Measurements from ENCODE around the gene ATP1B2. TPM values are rescaled to one million over a fixed set of nuclear protein-coding genes. Genes with fewer than 3 reads are reported as not detected.

Gene ATP1B2
- total RNA-seq, 2 experiments from 2014 or later: 0.12 to 0.26 TPM

DNA sequence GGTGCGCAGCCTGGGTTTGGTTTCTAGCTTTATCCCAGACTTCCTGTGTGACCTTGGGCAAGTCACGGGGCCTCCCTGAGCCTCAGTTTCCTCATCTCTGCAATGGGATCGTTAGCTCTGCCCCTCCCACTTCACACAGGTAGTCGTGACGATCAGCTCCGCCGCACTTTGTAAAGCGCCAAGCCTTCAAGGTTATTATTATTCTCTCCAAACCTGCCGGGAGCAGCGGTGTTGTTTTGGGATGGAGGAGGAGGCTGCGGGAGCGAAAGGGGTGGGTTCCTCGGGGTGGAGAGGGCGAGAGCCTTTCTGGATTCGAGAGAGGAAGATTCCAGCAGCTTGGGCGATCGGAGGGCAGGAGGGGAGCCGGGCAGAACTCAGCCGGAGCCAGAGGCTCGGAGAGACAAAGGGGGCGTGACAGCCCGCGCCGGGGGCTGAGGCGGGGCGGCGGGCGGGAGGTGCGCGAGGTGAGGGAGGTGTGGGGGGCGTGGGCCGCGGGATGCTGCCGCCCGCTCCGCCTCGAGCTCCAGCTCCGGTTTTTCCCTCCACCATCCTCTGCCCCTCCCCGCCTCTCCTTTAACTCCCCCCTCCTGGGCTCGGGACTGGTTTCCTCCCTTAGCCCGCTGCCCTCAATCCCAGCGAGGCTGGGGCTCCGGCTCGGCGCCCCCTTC, 54.0 kb downstream of the ATP1B2 start, which contains the start of gene EFNB3:
Gene EFNB3 (plus strand): TSS at position 602 of the 668 bp plus-strand sequence. CDS start 397 bp downstream, outside the sequence.
- POLR2A ChIA-PET: no interaction called here
- H3K27me3 Mint-ChIP-seq: peaks cover 47% of the 10 kb centered on the region
- H3K36me3 Mint-ChIP-seq: peaks cover 27% of the 10 kb centered on the region
- H3K27ac Mint-ChIP-seq: no peak within 1 kb of the TSS
- H3K4me3 Mint-ChIP-seq: peak within 1 kb of the TSS; percentile 31
- H3K9me3 Mint-ChIP-seq: no peaks in the 10 kb centered on the region
- intact Hi-C loops (cut with micrococcal nuclease): no loop called here
- CTCF ChIA-PET: interaction anchor here (0.5 to 1.5 kb wide), 2 partner anchors 16 to 352 kb away, joined by 3 to 5 read pairs; partner anchors contain the start of gene WRAP53
- peaks cover 15% of the 10 kb centered on the region for H3K4me1 Mint-ChIP-seq (ENCODE audit: low read depth)
- no peak for DNase-seq

GRCh38 chr17:7705269-7706255, 54.8 kb downstream of the ATP1B2 start:
- Mint-ChIP-seq H3K4me1 (ENCODE audit: low read depth) (peaks cover 20% of the 10 kb centered on the region), H3K27ac (no peak overlapping the region), H3K4me3 (peak overlapping the region; percentile 10), H3K27me3 (peaks cover 53% of the 10 kb centered on the region), H3K9me3 (no peaks in the 10 kb centered on the region), H3K36me3 (peaks cover 25% of the 10 kb centered on the region)
- ChIA-PET CTCF (no interaction called here), POLR2A (no interaction called here)
- DNase-seq: no peak
- intact Hi-C loops (cut with micrococcal nuclease): no loop called here

- H3K9me3 Mint-ChIP-seq: no peaks in the 10 kb centered on the region
- H3K4me3 Mint-ChIP-seq: no peak overlapping the region
- no peak for DNase-seq
- intact Hi-C loops (cut with micrococcal nuclease): no loop called here
- peaks cover 15% of the 10 kb centered on the region for H3K36me3 Mint-ChIP-seq
- peaks cover 23% of the 10 kb centered on the region for H3K4me1 Mint-ChIP-seq (ENCODE audit: low read depth)
- peaks cover 62% of the 10 kb centered on the region for H3K27me3 Mint-ChIP-seq
- POLR2A ChIA-PET: no interaction called here
- H3K27ac Mint-ChIP-seq: no peak overlapping the region
- CTCF ChIA-PET: interaction anchor here (0.7 to 1.0 kb wide), 2 partner anchors 76 to 410 kb away, joined by 3 read pairs; no protein-coding TSS in a partner anchor
Observed at GRCh38 chr17:7706631-7707354, 56.1 kb downstream of the ATP1B2 start.

Other genes with a start within 250 kb of the ATP1B2 start
- gene TMEM256, start 246.8 kb upstream of the ATP1B2 start, total RNA-seq: 10 to 100 TPM; 87.0 to 88.5 TPM
- 1 to 10 TPM; 9.0 to 9.9 TPM for gene NLGN2, start 243.1 kb upstream of the ATP1B2 start, total RNA-seq
- gene SPEM1, start 230.6 kb upstream of the ATP1B2 start, total RNA-seq: not detected
- not detected for gene SPEM2, start 225.3 kb upstream of the ATP1B2 start, total RNA-seq
- not detected for gene SPEM3, start 222.1 kb upstream of the ATP1B2 start, total RNA-seq
- gene TMEM102, start 215.5 kb upstream of the ATP1B2 start, total RNA-seq: 10 to 100 TPM; 11.4 to 11.6 TPM
- 1 to 10 TPM; 1.0 to 2.1 TPM for gene FGF11, start 211.4 kb upstream of the ATP1B2 start, total RNA-seq
- 1 to 10 TPM; 7.7 to 8.5 TPM for gene CHRNB1, start 205.9 kb upstream of the ATP1B2 start, total RNA-seq
- 10 to 100 TPM; 16.5 to 16.7 TPM for gene ZBTB4, start 171.3 kb upstream of the ATP1B2 start, total RNA-seq
- not detected for gene SLC35G6, start 169.5 kb upstream of the ATP1B2 start, total RNA-seq
- 100 to 1,000 TPM; 180 to 187 TPM for gene POLR2A, start 166.6 kb upstream of the ATP1B2 start, total RNA-seq
- gene TNFSF12, start 101.9 kb upstream of the ATP1B2 start, total RNA-seq: 10 to 100 TPM; 19.7 to 22.4 TPM
- gene TNFSF13, start 92.2 kb upstream of the ATP1B2 start, total RNA-seq: under 1 TPM; 0.71 to 0.94 TPM
- gene SENP3, start 89.0 kb upstream of the ATP1B2 start, total RNA-seq: 10 to 100 TPM; 50.8 to 53.2 TPM
- gene CD68, start 71.3 kb upstream of the ATP1B2 start, total RNA-seq: 10 to 100 TPM; 31.5 to 34.1 TPM
- gene MPDU1, start 67.1 kb upstream of the ATP1B2 start, total RNA-seq: 10 to 100 TPM; 52.6 to 52.9 TPM
- under 1 TPM in 1 of 2 experiments, not detected in 1; 0.29 TPM for gene SOX15, start 60.8 kb upstream of the ATP1B2 start, total RNA-seq
- 10 to 100 TPM; 37.5 to 40.1 TPM for gene FXR2, start 36.0 kb upstream of the ATP1B2 start, total RNA-seq
- 10 to 100 TPM; 27.4 to 28.2 TPM for gene SAT2, start 23.1 kb upstream of the ATP1B2 start, total RNA-seq
- not detected for gene SHBG, start 20.8 kb upstream of the ATP1B2 start, total RNA-seq
- 100 to 1,000 TPM; 123 to 129 TPM for gene TP53, start 36.6 kb downstream of the ATP1B2 start, total RNA-seq
- gene WRAP53, start 37.6 kb downstream of the ATP1B2 start, total RNA-seq: 10 to 100 TPM; 20.2 to 23.3 TPM
- gene EFNB3, start 54.3 kb downstream of the ATP1B2 start, total RNA-seq: not detected
- gene DNAH2, start 66.8 kb downstream of the ATP1B2 start, total RNA-seq: not detected
- gene KDM6B, start 183.3 kb downstream of the ATP1B2 start, total RNA-seq: 10 to 100 TPM; 44.1 to 49.6 TPM
- 1 to 10 TPM; 2.2 to 2.4 TPM for gene TMEM88, start 204.1 kb downstream of the ATP1B2 start, total RNA-seq
- 10 to 100 TPM; 68.2 to 74.7 TPM for gene NAA38, start 206.6 kb downstream of the ATP1B2 start, total RNA-seq
- 1 to 10 TPM; 6.0 to 6.9 TPM for gene CYB5D1, start 207.1 kb downstream of the ATP1B2 start, total RNA-seq
- 100 to 1,000 TPM; 120 to 133 TPM for gene CHD3, start 237.9 kb downstream of the ATP1B2 start, total RNA-seq

Measured in activated CD4-positive, alpha-beta memory T cell treated with anti-CD3 and anti-CD28 coated beads for 36 hours (primary cell).